Smooth muscle cell (in vitro differentiated cells): Measurements from ENCODE around the gene DRC7. TPM values are rescaled to one million over a fixed set of nuclear protein-coding genes. Genes with fewer than 3 reads are reported as not detected.

Source experiments
- DNase-seq: peaks from one replicate; lab custom pipeline; 2025; ENCODE audit not compliant: unreplicated experiment; lab: John Stamatoyannopoulos, UW
- H2AFZ ChIP-seq: fragments of 200-600 bp; sonication (generic); 2 replicates; pipeline ENCODE4 v1.6.0; 2016; ENCODE audit warnings: antibody characterized with exemption, low read depth, mild to moderate bottlenecking
- H3F3A ChIP-seq: fragments of 200-600 bp; sonication (generic); 2 replicates; pipeline ENCODE4 v1.6.0; 2017; ENCODE audit warnings: antibody characterized with exemption, low read depth
- H3K27ac ChIP-seq: fragments of 200-600 bp; sonication (generic); 2 replicates; pipeline ENCODE4 v1.5.1; 2016; ENCODE audit warnings: low read depth, mild to moderate bottlenecking
- H3K27me3 ChIP-seq: fragments of 200-600 bp; sonication (generic); 2 replicates; pipeline ENCODE4 v1.6.1; 2016; ENCODE audit warnings: low read depth, mild to moderate bottlenecking
- H3K36me3 ChIP-seq: fragments of 200-600 bp; sonication (generic); 2 replicates; pipeline ENCODE4 v1.5.1; 2016; ENCODE audit warnings: low read depth
- H3K4me1 ChIP-seq: fragments of 200-600 bp; sonication (generic); 2 replicates; pipeline ENCODE4 v1.5.1; 2016; ENCODE audit warnings: low read depth
- H3K4me2 ChIP-seq: fragments of 200-600 bp; sonication (generic); 2 replicates; pipeline ENCODE4 v1.6.0; 2016; ENCODE audit warnings: mild to moderate bottlenecking
- H3K4me3 ChIP-seq: fragments of 200-600 bp; sonication (generic); 2 replicates; pipeline ENCODE4 v1.5.1; 2016; ENCODE audit warnings: mild to moderate bottlenecking
- H3K79me2 ChIP-seq: fragments of 200-600 bp; sonication (generic); 2 replicates; pipeline ENCODE4 v1.6.0; 2016; ENCODE audit warnings: low read depth, mild to moderate bottlenecking
- H3K9ac ChIP-seq: fragments of 200-600 bp; sonication (generic); 2 replicates; pipeline ENCODE4 v1.6.0; 2016; ENCODE audit warnings: low read depth
- H3K9me3 ChIP-seq: fragments of 200-600 bp; sonication (generic); replicated peaks from 2 replicates; pipeline ENCODE4 v1.5.1; 2016; ENCODE audit warnings: low read depth
- H4K20me1 ChIP-seq: fragments of 200-600 bp; sonication (generic); 2 replicates; pipeline ENCODE4 v1.6.0; 2016; ENCODE audit warnings: low read depth
- CTCF ChIP-seq: fragments of 200-600 bp; sonication (generic); IDR thresholded peaks from 2 replicates; pipeline ENCODE4 v1.5.1; 2017; ENCODE audit warnings: borderline replicate concordance, mild to moderate bottlenecking, antibody characterized with exemption; ENCODE audit not compliant: insufficient read depth, poor library complexity, severe bottlenecking
- WGBS: methylation state at CpG from one replicate; pipeline ENCODE4 v1.1.7; 2016; ENCODE audit warnings: low lambda C conversion rate; 5-methylcytosine and 5-hydroxymethylcytosine counted together
- polyA plus RNA-seq: library from polyadenylated mRNA; unstranded; fragments of >200 nt; fragmentation: Nextera tagmentation; extraction: Ambion mirVana; gene quantifications from 2 replicates; pipeline ENCODE4 v1.2.1, GENCODE V29; 2016
- total RNA-seq: library from RNA; depleted of rRNA; stranded (reverse); fragments of >200 nt; gene quantifications from 2 replicates; pipeline ENCODE4 v1.2.3, GENCODE V29; 2014

DRC7 gene
- total and polyA plus RNA-seq, 2 experiments from 2014 or later: 0.94 TPM; not detected in 1

GRCh38 chr16:57651344-57652333 lies 43.0 kb upstream of the DRC7 start:
- H3K79me2 ChIP-seq: no peaks in the 10 kb centered on the region
- no peak overlapping the region for H3K27ac ChIP-seq
- H4K20me1 ChIP-seq: peaks cover 15% of the 10 kb centered on the region
- no peak overlapping the region for H3K9ac ChIP-seq
- no peaks in the 10 kb centered on the region for H3K36me3 ChIP-seq
- no peak overlapping the region for H2AFZ ChIP-seq
- 89% methylated on average over 10 of the region's 10 CpGs for WGBS
- H3K4me2 ChIP-seq: no peak overlapping the region
- no peaks in the 10 kb centered on the region for H3K27me3 ChIP-seq
- no peak overlapping the region for H3K4me3 ChIP-seq
- H3K4me1 ChIP-seq: no peaks in the 10 kb centered on the region
- no peak for TF ChIP-seq CTCF
- H3K9me3 ChIP-seq: no peaks in the 10 kb centered on the region
- H3F3A ChIP-seq: no peaks in the 10 kb centered on the region
- DNase-seq: no peak

- no peak for DNase-seq
- no peak overlapping the region for H3K9ac ChIP-seq
- WGBS: 97% methylated on average over 23 of the region's 23 CpGs
These were observed 41.7 kb upstream of the DRC7 start for GRCh38 chr16:57652695-57653471.

GRCh38 chr16:57653936-57654335 lies 40.7 kb upstream of the DRC7 start:
- DNase-seq: no peak
- Histone ChIP-seq H3K27me3 (no peaks in the 10 kb centered on the region), H3K4me2 (no peak overlapping the region), H3K9me3 (no peaks in the 10 kb centered on the region), H2AFZ (no peak overlapping the region), H3K4me3 (no peak overlapping the region), H3K9ac (no peak overlapping the region), H3K27ac (no peak overlapping the region), H3F3A (no peaks in the 10 kb centered on the region), H3K79me2 (no peaks in the 10 kb centered on the region), H3K36me3 (no peaks in the 10 kb centered on the region), H3K4me1 (no peaks in the 10 kb centered on the region), H4K20me1 (peaks cover 6% of the 10 kb centered on the region)
- TF ChIP-seq CTCF: no peak
- 87% methylated on average over 12 of the region's 16 CpGs for WGBS

More at GRCh38 chr16:57652695-57653471, 41.7 kb upstream of the DRC7 start:
- no peaks in the 10 kb centered on the region for H3K4me1 ChIP-seq
- no peaks in the 10 kb centered on the region for H3K9me3 ChIP-seq
- H3K79me2 ChIP-seq: no peaks in the 10 kb centered on the region
- TF ChIP-seq CTCF: no peak
- no peak overlapping the region for H3K4me3 ChIP-seq
- H3K27ac ChIP-seq: no peak overlapping the region
- H3K27me3 ChIP-seq: no peaks in the 10 kb centered on the region
- H3F3A ChIP-seq: no peaks in the 10 kb centered on the region
- peaks cover 9% of the 10 kb centered on the region for H4K20me1 ChIP-seq
- H3K4me2 ChIP-seq: no peak overlapping the region
- no peaks in the 10 kb centered on the region for H3K36me3 ChIP-seq
- H2AFZ ChIP-seq: no peak overlapping the region
